Fibroblast of lung (primary cell): ENCODE results near the gene RHBDD3. TPM values are rescaled to one million over a fixed set of nuclear protein-coding genes. Genes with fewer than 3 reads are reported as not detected.

Source experiments
- DNase-seq, 2 donors: peaks; one replicate each; pipeline versions ENCODE4 v3.0.0 to v3.0.0-alpha.2; 2010; ENCODE audit warnings: low read depth in 2 of 2
- H2AFZ ChIP-seq: 2 replicates; pipeline ENCODE4 v1.5.1; 2012; ENCODE audit warnings: low read length, control low read depth, inconsistent platforms
- H3K27ac ChIP-seq: 2 replicates; pipeline ENCODE4 v1.5.1; 2011; ENCODE audit warnings: low read length, control low read depth; ENCODE audit not compliant: insufficient read depth
- H3K27me3 ChIP-seq: 2 replicates; pipeline ENCODE4 v1.5.1; 2011; ENCODE audit warnings: mild to moderate bottlenecking, low read length; ENCODE audit not compliant: control insufficient read depth, insufficient read depth
- H3K36me3 ChIP-seq: 2 replicates; pipeline ENCODE4 v1.5.1; 2011; ENCODE audit warnings: low read length; ENCODE audit not compliant: control insufficient read depth, insufficient read depth
- H3K4me1 ChIP-seq: 2 replicates; pipeline ENCODE4 v1.5.1; 2011; ENCODE audit warnings: low read length; ENCODE audit not compliant: control insufficient read depth, insufficient read depth; ENCODE audit errors: extremely low read depth
- H3K4me2 ChIP-seq: 2 replicates; pipeline ENCODE4 v1.5.1; 2011; ENCODE audit warnings: low read length, control low read depth; ENCODE audit not compliant: insufficient read depth; ENCODE audit errors: extremely low read depth
- H3K4me3 ChIP-seq, 4 experiments: fragments of 200-600 bp in 1 of 4; sonication (generic) in 1 of 4; replicated peaks in 1 of 4; 2 replicates each; pipeline ENCODE4 v1.5.1; 2011 to 2016; ENCODE audit warnings: low read length in 4 of 4, low read depth in 3 of 4, mild to moderate bottlenecking in 3 of 4, control low read depth in 2 of 4, inconsistent platforms in 1 of 4, mixed read lengths in 1 of 4; ENCODE audit not compliant: insufficient read depth in 1 of 4; ENCODE audit errors: control extremely low read depth in 1 of 4
- H3K79me2 ChIP-seq: 2 replicates; pipeline ENCODE4 v1.5.1; 2012; ENCODE audit warnings: mild to moderate bottlenecking, low read length, inconsistent platforms; ENCODE audit not compliant: control insufficient read depth, insufficient read depth
- H3K9ac ChIP-seq: 2 replicates; pipeline ENCODE4 v1.5.1; 2011; ENCODE audit warnings: mild to moderate bottlenecking, low read length, control low read depth; ENCODE audit not compliant: insufficient read depth
- H3K9me3 ChIP-seq: 2 replicates; pipeline ENCODE4 v1.5.1; 2012; ENCODE audit warnings: low read depth, low read length; ENCODE audit not compliant: control insufficient read depth, insufficient read depth
- H4K20me1 ChIP-seq: 2 replicates; pipeline ENCODE4 v1.5.1; 2011; ENCODE audit warnings: low read length; ENCODE audit not compliant: control insufficient read depth, insufficient read depth; ENCODE audit errors: extremely low read depth
- CTCF ChIP-seq, 2 donors: IDR thresholded peaks in 1 of 2; conservative IDR thresholded peaks in 1 of 2; 1 replicate in 1 of 2; 2 replicates in 1 of 2; pipeline ENCODE4 v1.5.1; 2011 to 2012; ENCODE audit warnings: low read length in 2 of 2, control low read depth in 1 of 2, inconsistent platforms in 1 of 2, low read depth in 1 of 2, mild to moderate bottlenecking in 1 of 2
- EZH2 ChIP-seq: IDR thresholded peaks from 2 replicates; pipeline ENCODE4 v1.5.1; 2012; ENCODE audit warnings: low read length, control low read depth, mild to moderate bottlenecking; ENCODE audit errors: missing control alignments
- polyA plus RNA-seq, 2 donors: library from polyadenylated mRNA; depleted of rRNA in 1 of 2; stranded (reverse) in 1 of 2; unstranded in 1 of 2; fragments of >200 nt; gene quantifications; 2 replicates each; pipeline ENCODE4 v1.2.1, GENCODE V29; 2011 to 2012; ENCODE audit warnings: missing spikeins in 1 of 2
- total RNA-seq: library from RNA; depleted of rRNA; stranded (reverse); fragments of >200 nt; gene quantifications from 2 replicates; pipeline ENCODE4 v1.2.1, GENCODE V29; 2014

The RHBDD3 gene
- total and polyA plus RNA-seq, 2 donors (not counting 1 experiment from before 2014, with no cell fraction given) = 7.2 to 20.6 TPM

GRCh38 chr22:29309332-29310064 lies 41.7 kb upstream of the RHBDD3 start:
- H3K4me3 ChIP-seq = peak overlapping the region in 1 of 4 experiments; percentile 28
- H3K79me2 ChIP-seq = peaks cover 14% of the 10 kb centered on the region
- no peaks in the 10 kb centered on the region for H3K9me3 ChIP-seq
- H3K4me1 ChIP-seq = peaks cover 17% of the 10 kb centered on the region
- DNase-seq = no peak
- no peaks in the 10 kb centered on the region for H4K20me1 ChIP-seq
- peak overlapping the region; percentile 61 for H3K4me2 ChIP-seq
- H3K9ac ChIP-seq = no peak overlapping the region
- peak overlapping the region; percentile 60 for H3K27ac ChIP-seq
- H2AFZ ChIP-seq = no peak overlapping the region
- H3K36me3 ChIP-seq = peaks cover 8% of the 10 kb centered on the region
- TF ChIP-seq CTCF (conservative IDR thresholded peaks at IDR 0.05 in 1 of 2, IDR thresholded peaks at IDR 0.05 in 1 of 2; ENCODE audit: low read depth in 1 of 2, low read length in 2 of 2) (no peak), EZH2 (no peak)
- peaks cover 10% of the 10 kb centered on the region for H3K27me3 ChIP-seq

- no peak overlapping the region for H2AFZ ChIP-seq
- H3K36me3 ChIP-seq = peaks cover 8% of the 10 kb centered on the region
- no peak overlapping the region for H3K9ac ChIP-seq
- H3K4me1 ChIP-seq = peaks cover 17% of the 10 kb centered on the region
- peak overlapping the region; percentile 60 for H3K27ac ChIP-seq
- H3K4me2 ChIP-seq = peak overlapping the region; percentile 61
- peak; percentile 39 to 85 for DNase-seq
- no peak for TF ChIP-seq CTCF (conservative IDR thresholded peaks at IDR 0.05 in 1 of 2, IDR thresholded peaks at IDR 0.05 in 1 of 2; ENCODE audit: low read depth in 1 of 2, low read length in 2 of 2)
- TF ChIP-seq EZH2 = no peak
- peak overlapping the region in 1 of 4 experiments; percentile 28 for H3K4me3 ChIP-seq
- no peaks in the 10 kb centered on the region for H4K20me1 ChIP-seq
- no peaks in the 10 kb centered on the region for H3K9me3 ChIP-seq
- H3K27me3 ChIP-seq = peaks cover 3% of the 10 kb centered on the region
- peaks cover 14% of the 10 kb centered on the region for H3K79me2 ChIP-seq
Observed at GRCh38 chr22:29308791-29309262, 41.0 kb upstream of the RHBDD3 start.

GRCh38 chr22:29308148-29308790 lies 40.5 kb upstream of the RHBDD3 start:
- no peaks in the 10 kb centered on the region for H3K27me3 ChIP-seq
- H3K4me2 ChIP-seq = peak overlapping the region; percentile 61
- TF ChIP-seq CTCF (conservative IDR thresholded peaks at IDR 0.05 in 1 of 2, IDR thresholded peaks at IDR 0.05 in 1 of 2; ENCODE audit: low read depth in 1 of 2, low read length in 2 of 2) (no peak), EZH2 (no peak)
- no peak overlapping the region for H3K9ac ChIP-seq
- peaks cover 8% of the 10 kb centered on the region for H3K36me3 ChIP-seq
- no peaks in the 10 kb centered on the region for H3K9me3 ChIP-seq
- peaks cover 17% of the 10 kb centered on the region for H3K4me1 ChIP-seq
- H3K79me2 ChIP-seq = peaks cover 14% of the 10 kb centered on the region
- H3K27ac ChIP-seq = peak overlapping the region; percentile 60
- no peak for DNase-seq
- peak overlapping the region in 1 of 4 experiments; percentile 89 for H3K4me3 ChIP-seq
- H2AFZ ChIP-seq = no peak overlapping the region
- no peaks in the 10 kb centered on the region for H4K20me1 ChIP-seq
